ENCODE results near the gene PWWP3B. TPM values are rescaled to one million over a fixed set of nuclear protein-coding genes. Genes with fewer than 3 reads are reported as not detected.
"Not testable (repeated sequence)": the region's sequence is repeated elsewhere in the genome, so short reads cannot be mapped to it uniquely, and the experiment has no call there.

The PWWP3B gene
- total RNA-seq, 2 experiments from 2014 or later, result not detected

- DNase-seq (no peak), ATAC-seq (no peak)
- no peak overlapping the region for H3K4me3 Mint-ChIP-seq
- TF ChIP-seq CTCF (IDR thresholded peaks at IDR 0.05), result no peak
- H3K27ac Mint-ChIP-seq, result no peak overlapping the region
- intact Hi-C loops (cut with micrococcal nuclease), result no loop called here
- POLR2A ChIA-PET, result no interaction called here
- CTCF ChIA-PET, result no interaction called here
- H3K9me3 Mint-ChIP-seq, result no peaks in the 10 kb centered on the region
- H3K27me3 Mint-ChIP-seq, result no peaks in the 10 kb centered on the region
- H3K4me1 Mint-ChIP-seq (ENCODE audit: low read depth), result no peaks in the 10 kb centered on the region
- no peaks in the 10 kb centered on the region for H3K36me3 Mint-ChIP-seq (ENCODE audit: low read depth)
Measured at GRCh38 chrX:106170318-106170717, 2.2 kb downstream of the PWWP3B start.

GRCh38 chrX:106171293-106171820 lies 3.3 kb downstream of the PWWP3B start:
- POLR2A ChIA-PET, result no interaction called here
- intact Hi-C loops (cut with micrococcal nuclease), result no loop called here
- Mint-ChIP-seq H3K36me3 (ENCODE audit: low read depth) (no peaks in the 10 kb centered on the region), H3K27ac (no peak overlapping the region), H3K4me1 (ENCODE audit: low read depth) (no peaks in the 10 kb centered on the region), H3K9me3 (no peaks in the 10 kb centered on the region), H3K4me3 (no peak overlapping the region), H3K27me3 (no peaks in the 10 kb centered on the region)
- TF ChIP-seq CTCF (IDR thresholded peaks at IDR 0.05), result no peak
- DNase-seq (no peak), ATAC-seq (no peak)
- CTCF ChIA-PET, result no interaction called here

GRCh38 chrX:106177106-106177981 lies 9.2 kb downstream of the PWWP3B start:
- Mint-ChIP-seq H3K4me3 (no peak overlapping the region), H3K9me3 (no peaks in the 10 kb centered on the region), H3K27me3 (no peaks in the 10 kb centered on the region), H3K4me1 (ENCODE audit: low read depth) (no peaks in the 10 kb centered on the region), H3K27ac (no peak overlapping the region), H3K36me3 (ENCODE audit: low read depth) (no peaks in the 10 kb centered on the region)
- intact Hi-C loops (cut with micrococcal nuclease), result no loop called here
- no peak for DNase-seq
- no peak for TF ChIP-seq CTCF (IDR thresholded peaks at IDR 0.05)
- ATAC-seq, result no peak
- ChIA-PET POLR2A (no interaction called here), CTCF (no interaction called here)

- no peak for TF ChIP-seq CTCF (IDR thresholded peaks at IDR 0.05)
- no peaks in the 10 kb centered on the region for H3K9me3 Mint-ChIP-seq
- ChIA-PET CTCF (no interaction called here), POLR2A (no interaction called here)
- no peak overlapping the region for H3K4me3 Mint-ChIP-seq
- DNase-seq, result no peak
- ATAC-seq, result no peak
- H3K36me3 Mint-ChIP-seq (ENCODE audit: low read depth), result no peaks in the 10 kb centered on the region
- H3K4me1 Mint-ChIP-seq (ENCODE audit: low read depth), result no peaks in the 10 kb centered on the region
- H3K27me3 Mint-ChIP-seq, result no peaks in the 10 kb centered on the region
- H3K27ac Mint-ChIP-seq, result no peak overlapping the region
- intact Hi-C loops (cut with micrococcal nuclease), result no loop called here
Measured at GRCh38 chrX:106177982-106178321, 9.8 kb downstream of the PWWP3B start.

- no peaks in the 10 kb centered on the region for H3K27me3 Mint-ChIP-seq
- ChIA-PET CTCF (no interaction called here), POLR2A (no interaction called here)
- TF ChIP-seq CTCF (IDR thresholded peaks at IDR 0.05), result no peak
- H3K36me3 Mint-ChIP-seq (ENCODE audit: low read depth), result no peaks in the 10 kb centered on the region
- DNase-seq (no peak), ATAC-seq (no peak)
- H3K4me1 Mint-ChIP-seq (ENCODE audit: low read depth), result no peaks in the 10 kb centered on the region
- H3K9me3 Mint-ChIP-seq, result no peaks in the 10 kb centered on the region
- H3K27ac Mint-ChIP-seq, result no peak overlapping the region
- no peak overlapping the region for H3K4me3 Mint-ChIP-seq
- intact Hi-C loops (cut with micrococcal nuclease), result no loop called here
Measured at GRCh38 chrX:106178826-106179225, 10.7 kb downstream of the PWWP3B start.

GRCh38 chrX:106183685-106184084 lies 15.6 kb downstream of the PWWP3B start:
- ATAC-seq; CTCF ChIA-PET; H3K9me3 Mint-ChIP-seq; POLR2A ChIA-PET; H3K36me3 Mint-ChIP-seq (ENCODE audit: low read depth); intact Hi-C loops (cut with micrococcal nuclease); H3K27ac Mint-ChIP-seq; H3K27me3 Mint-ChIP-seq; DNase-seq; H3K4me3 Mint-ChIP-seq; H3K4me1 Mint-ChIP-seq (ENCODE audit: low read depth): not testable (repeated sequence)
